Measurements from ENCODE around the gene RBMS1.

The RBMS1 gene

DNA sequence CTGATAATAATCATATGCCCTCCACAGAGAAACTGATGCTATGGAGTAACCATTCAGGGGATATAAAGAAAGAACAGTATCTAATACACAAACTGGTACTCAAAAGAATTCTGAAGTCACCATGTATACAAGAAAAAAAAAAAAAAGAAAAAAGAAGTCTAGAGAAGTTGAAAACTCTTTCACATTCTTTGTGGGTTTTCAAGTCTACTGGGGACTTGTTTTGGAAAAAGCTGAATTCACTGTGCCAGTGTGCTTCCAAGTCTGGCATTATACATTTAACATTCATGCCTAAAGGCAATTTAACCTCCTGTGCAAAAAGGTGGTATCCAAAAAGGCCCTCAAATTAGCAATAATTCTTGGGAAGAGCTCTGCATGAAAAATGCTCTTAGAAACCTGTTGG is 198.7 kb downstream of the RBMS1 start:
- no peak for DNase-seq

DNA sequence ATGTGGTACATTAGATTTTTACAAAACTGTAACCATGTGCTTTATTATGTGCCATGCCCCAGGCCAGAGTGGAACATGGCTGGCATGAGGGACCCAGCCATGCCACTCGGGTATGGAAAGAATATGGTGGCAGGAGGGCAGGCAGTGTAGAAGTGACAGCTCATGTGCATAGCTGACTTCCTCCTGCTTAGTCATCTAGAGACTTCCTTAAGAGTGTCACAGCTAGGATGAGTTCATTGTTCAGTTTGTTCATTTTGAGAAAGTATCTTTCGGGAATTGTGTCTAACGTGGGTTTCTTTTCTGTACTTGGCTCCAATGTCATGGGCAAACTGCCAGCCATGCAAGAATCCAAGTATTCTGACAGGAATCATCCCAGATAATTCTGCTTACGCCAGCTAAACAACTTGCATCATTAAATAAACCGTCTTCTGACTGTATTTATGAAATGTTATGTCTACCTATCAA is 199.2 kb downstream of the RBMS1 start:
- peak; percentile 50 for DNase-seq

GRCh38 chr2:160293391-160294091 is 200.1 kb downstream of the RBMS1 start:
- no peak for DNase-seq

GRCh38 chr2:160292225-160292624 is 201.4 kb downstream of the RBMS1 start:
- no peak for DNase-seq

- no peak for DNase-seq
Observed at GRCh38 chr2:160291382-160291781, 202.2 kb downstream of the RBMS1 start.

- no peak for DNase-seq
Observed at GRCh38 chr2:160290598-160290997, 203.0 kb downstream of the RBMS1 start.

GRCh38 chr2:160289831-160290230 is 203.8 kb downstream of the RBMS1 start:
- DNase-seq, result no peak

- no peak for DNase-seq
Observed at GRCh38 chr2:160289126-160289525, 204.5 kb downstream of the RBMS1 start.

DNA sequence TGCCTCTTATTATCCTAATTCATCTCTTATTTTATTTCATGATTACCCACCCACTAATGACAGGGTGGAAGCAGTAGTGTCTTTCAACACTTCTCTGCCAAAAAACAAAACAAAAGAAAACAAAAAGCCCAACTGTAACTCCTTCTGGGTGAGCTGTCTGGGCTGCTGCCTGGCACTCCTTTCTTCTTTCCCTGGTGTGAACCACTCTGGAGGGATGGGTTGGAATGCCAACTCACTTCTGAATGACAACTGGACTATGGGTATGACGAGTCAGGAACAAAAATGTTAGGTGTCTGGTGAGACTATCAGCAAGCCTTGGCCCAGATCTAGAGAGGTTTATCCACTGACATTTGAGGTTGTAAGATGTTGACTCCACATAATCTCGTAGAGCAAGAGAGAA is 205.3 kb downstream of the RBMS1 start:
- DNase-seq, result no peak

GRCh38 chr2:160287476-160287875 is 206.1 kb downstream of the RBMS1 start:
- DNase-seq, result no peak

- DNase-seq, result no peak
Observed at GRCh38 chr2:160286551-160286950, 207.1 kb downstream of the RBMS1 start.

- no peak for DNase-seq
Observed at GRCh38 chr2:160283675-160284074, 209.9 kb downstream of the RBMS1 start.

DNA sequence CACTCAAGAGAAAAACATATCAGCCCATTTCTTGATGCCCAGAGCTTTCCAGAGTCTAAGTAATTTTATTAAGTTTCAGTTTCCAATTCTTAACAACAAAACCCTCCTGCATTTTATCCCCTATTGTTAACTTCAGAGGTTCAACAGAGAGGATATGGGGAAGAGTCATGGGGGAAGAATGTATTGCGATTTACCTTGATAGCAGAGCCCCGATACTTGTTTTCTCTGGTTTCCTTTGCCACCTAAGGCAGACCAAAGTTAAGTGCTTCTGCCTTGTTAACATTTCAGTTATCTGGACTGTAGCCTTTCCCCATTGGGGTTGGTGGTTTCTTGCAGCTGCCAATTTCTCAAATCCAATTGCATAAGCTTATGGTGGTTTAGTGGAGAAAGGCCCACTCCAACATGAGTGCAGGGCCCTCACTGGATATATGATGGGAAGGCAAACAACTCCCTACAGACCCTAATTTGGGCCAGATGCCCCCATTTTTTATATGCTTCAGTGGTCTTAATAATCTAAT is 211.5 kb downstream of the RBMS1 start:
- DNase-seq, result no peak

GRCh38 chr2:160281213-160281612 is 212.4 kb downstream of the RBMS1 start:
- no peak for DNase-seq

- no peak for DNase-seq
Observed at GRCh38 chr2:160279813-160280465, 213.7 kb downstream of the RBMS1 start.

- no peak for DNase-seq
Observed at GRCh38 chr2:160278879-160279177, 214.8 kb downstream of the RBMS1 start.

- no peak for DNase-seq
Observed at GRCh38 chr2:160278101-160278878, 215.3 kb downstream of the RBMS1 start.

- DNase-seq, result no peak
Observed at GRCh38 chr2:160277151-160277550, 216.5 kb downstream of the RBMS1 start.

DNA sequence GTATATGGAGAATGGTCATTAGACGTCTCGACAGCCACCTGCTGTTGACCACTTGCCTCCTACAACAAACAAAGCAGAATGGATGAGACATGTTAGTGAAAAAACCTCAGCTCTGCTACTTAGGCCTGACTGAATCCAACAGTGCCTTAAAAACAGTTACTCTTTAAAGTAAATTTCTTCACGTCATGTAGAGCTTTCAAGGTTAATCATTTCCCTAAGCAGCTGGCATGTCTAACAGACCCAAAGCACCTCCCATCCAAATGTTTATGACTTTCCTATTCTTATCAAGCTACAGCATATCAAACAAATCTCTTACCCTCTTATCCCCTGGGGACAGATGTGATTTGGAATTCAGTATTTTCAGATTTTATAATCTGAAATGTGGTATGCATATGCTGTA is 218.0 kb downstream of the RBMS1 start:
- DNase-seq, result no peak

DNA sequence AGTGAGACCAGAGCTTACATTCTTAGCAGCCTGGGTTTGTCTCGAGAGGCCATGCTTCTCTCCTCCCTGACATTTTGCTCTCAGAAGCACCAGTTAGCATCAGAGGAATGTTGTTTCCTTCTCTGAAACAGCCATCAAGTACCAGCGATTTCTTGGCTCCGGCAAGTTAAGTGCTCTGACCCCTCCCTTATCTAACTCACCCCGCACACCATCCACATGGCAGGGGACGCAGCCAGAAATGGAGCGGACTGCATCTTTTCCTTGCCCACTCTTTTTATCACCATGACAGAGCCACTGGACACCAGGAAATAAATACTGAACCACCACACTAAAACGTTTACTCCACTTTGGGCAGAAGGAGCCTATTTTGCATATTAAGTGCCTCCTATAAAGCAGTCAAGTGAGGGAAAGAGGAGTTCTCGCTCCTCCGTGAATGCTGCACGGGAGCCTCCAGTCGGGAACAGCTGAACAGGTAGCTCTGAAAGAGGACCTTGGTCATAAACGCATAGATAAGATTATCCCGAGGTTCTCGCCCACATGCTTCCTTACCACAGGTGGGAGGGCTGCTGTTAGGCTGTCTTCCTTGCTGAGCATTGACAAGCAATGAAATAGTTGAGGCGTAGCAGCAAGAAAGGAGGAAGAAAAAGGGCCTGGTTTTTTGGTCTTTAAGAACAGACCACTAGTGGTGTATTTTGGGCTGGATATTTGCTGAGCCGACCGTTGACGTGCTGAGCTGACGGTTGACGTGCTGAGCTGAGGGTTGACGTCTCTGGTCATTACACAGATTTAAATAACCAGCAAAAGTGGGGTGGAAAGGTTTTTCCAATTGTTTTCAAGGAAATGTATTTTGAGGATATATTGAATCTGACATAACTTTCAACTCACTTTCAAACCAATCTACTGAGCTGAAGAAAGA is 222.2 kb downstream of the RBMS1 start:
- no peak for DNase-seq

DNA sequence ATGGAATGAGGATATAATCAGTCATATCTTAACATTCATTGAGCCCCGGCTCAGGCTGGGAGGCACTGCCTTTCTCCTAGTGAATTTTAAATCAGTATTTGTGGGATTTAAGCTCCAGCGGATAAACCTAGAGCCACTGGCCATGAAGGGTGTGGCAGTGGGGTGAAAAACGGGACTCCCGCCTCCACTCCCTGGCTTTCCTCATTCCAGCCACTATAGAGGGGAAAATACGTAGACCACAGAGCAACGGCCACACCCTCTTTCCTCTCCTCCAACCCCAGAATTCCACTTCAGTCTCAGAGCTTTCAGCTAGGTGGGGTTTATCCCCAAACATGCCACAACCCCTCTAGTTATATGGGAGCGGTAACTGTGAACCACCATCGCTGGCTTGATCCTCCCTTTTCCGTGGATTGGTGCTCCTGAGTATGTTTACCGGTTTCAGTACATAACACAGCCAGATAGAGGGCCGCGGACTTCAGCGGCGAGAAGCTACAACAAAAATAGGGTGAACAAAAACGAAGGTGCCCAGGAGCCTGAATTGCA is 223.0 kb downstream of the RBMS1 start:
- no peak for DNase-seq

DNA sequence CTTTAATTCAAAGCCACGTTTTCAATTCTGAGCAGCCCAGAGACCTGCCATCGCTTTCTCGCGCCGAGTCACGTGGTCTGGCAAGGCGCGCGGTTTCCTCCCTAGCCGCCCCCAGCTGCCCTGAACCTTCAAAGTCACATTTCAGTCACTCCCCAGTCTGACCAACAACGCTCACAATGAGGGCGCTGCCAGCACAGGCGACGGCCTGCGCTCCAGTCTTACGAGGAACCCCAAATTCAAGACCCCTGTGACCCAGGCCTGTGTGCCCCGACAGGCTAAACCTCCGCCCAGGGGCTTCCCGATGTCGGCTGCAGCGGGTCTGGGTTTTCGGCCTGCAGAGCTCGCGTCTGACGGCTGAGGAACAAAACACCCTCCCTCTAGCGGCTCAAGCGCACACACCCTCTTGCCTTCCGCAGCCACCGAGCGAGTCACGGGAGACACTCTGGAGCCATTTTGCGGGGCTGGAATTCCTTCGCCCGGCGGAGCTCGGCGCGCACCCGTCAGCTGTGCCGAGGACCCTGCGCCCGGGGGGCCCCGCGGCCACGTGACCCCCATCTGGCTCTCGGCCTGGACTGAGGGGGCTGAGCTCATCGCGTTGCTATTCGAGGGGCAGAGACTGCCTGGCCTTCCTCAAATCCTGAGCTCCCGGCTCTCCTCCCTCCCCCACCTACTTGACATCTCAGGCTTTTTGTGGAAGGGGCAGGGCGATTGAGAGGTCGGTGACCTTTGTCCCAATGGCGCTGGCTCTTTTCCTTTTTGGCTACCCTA is 223.6 kb downstream of the RBMS1 start:
- DNase-seq, result peak; percentile 97

All from left hindlimb (tissue), 1 donor.